ENCODE measurements around the gene POMT2. TPM values are rescaled to one million over a fixed set of nuclear protein-coding genes. Genes with fewer than 3 reads are reported as not detected.
A peak's percentile ranks its signal among the peaks of the same experiment; 100 is the strongest.

The POMT2 gene, protein sequence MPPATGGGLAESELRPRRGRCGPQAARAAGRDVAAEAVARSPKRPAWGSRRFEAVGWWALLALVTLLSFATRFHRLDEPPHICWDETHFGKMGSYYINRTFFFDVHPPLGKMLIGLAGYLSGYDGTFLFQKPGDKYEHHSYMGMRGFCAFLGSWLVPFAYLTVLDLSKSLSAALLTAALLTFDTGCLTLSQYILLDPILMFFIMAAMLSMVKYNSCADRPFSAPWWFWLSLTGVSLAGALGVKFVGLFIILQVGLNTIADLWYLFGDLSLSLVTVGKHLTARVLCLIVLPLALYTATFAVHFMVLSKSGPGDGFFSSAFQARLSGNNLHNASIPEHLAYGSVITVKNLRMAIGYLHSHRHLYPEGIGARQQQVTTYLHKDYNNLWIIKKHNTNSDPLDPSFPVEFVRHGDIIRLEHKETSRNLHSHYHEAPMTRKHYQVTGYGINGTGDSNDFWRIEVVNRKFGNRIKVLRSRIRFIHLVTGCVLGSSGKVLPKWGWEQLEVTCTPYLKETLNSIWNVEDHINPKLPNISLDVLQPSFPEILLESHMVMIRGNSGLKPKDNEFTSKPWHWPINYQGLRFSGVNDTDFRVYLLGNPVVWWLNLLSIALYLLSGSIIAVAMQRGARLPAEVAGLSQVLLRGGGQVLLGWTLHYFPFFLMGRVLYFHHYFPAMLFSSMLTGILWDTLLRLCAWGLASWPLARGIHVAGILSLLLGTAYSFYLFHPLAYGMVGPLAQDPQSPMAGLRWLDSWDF
- 10 to 100 TPM; 11.7 to 18.2 TPM for total RNA-seq

DNA sequence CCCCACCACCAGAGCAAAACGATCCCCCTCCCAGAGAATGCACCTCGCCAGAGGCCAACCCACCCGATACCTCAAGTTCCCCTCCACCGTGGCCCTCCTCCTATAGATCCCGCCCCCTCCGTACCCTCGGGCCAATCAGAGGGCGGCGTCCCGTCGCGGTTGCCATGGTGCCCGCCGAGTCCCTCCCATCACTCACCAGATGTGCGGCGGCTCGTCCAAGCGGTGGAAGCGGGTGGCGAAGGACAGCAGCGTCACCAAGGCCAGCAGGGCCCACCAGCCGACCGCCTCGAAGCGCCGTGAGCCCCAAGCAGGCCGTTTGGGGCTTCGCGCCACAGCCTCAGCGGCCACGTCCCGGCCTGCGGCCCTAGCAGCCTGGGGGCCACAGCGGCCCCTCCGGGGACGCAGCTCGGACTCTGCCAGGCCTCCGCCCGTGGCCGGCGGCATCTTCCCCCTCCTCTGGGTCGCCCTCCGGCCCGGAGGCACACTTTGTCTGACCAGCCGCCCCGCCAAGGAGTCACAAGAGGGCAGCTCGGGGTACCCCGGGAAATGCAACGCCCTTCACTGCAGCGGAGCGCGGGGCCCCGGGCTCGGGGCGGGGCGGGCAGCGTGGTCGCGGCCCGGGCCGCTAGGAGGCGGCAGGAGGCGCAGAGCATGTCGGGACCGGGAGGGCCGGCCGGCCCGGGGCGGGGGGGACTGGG is at the start of gene POMT2:
TSS of gene POMT2 (minus strand) at position 646 of the 698 bp plus-strand sequence. CDS start at position 444, 202 bp downstream.
- peaks cover 19% of the 10 kb centered on the region for H3K4me1 Mint-ChIP-seq
- DNase-seq (peak; percentile 95), ATAC-seq (peak; percentile 53)
- ChIA-PET CTCF (interaction anchor here (0.7 to 2.2 kb wide), 5 partner anchors 14 to 441 kb away, joined by 3 to 10 read pairs (median 7); partner anchors contain the start of genes AHSA1 and SNW1), POLR2A (interaction anchor here (0.9 to 1.5 kb wide), 3 partner anchors 16 to 220 kb away, joined by 4 to 10 read pairs (median 8); partner anchors contain the start of genes SAMD15 and TMED8)
- H3K36me3 Mint-ChIP-seq (ENCODE audit: low read depth), result no peaks in the 10 kb centered on the region
- intact Hi-C loops (cut with DNase I, micrococcal nuclease), result loop anchor here (1.0 to 5.0 kb wide), 8 partner anchors 17 to 508 kb away; partner anchors contain the start of genes SNW1 (in 2 of the 2), ALKBH1 (in 1 of the 2), ANGEL1 (in 1 of the 2) and IRF2BPL (in 1 of the 2)
- H3K27me3 Mint-ChIP-seq, result no peaks in the 10 kb centered on the region
- peak within 1 kb of the TSS; percentile 92 for H3K4me3 Mint-ChIP-seq
- H3K9me3 Mint-ChIP-seq (ENCODE audit: low read depth), result no peaks in the 10 kb centered on the region
- H3K27ac Mint-ChIP-seq, result peak within 1 kb of the TSS; percentile 99

DNA sequence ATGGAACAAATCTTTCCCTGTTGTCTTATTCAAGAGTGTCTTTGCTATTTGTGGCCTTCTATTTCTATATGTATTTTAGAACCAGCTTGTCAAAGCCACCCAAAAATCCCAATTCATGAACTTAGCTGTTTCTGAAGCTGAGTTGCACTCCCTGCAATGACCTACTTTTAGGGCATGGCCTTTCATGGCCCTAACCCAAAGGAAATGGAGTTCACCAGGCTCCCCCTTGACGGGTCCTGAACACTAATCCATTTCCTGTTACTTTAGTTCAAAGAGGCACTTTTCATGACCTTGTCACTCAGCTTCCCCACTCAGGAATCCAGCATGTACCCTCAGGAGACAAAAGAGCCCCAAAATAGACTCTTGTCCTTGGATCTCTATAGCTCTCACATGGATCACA is 48.6 kb upstream of the POMT2 start:
- H3K27me3 Mint-ChIP-seq, result no peaks in the 10 kb centered on the region
- intact Hi-C loops (cut with DNase I, micrococcal nuclease), result no loop called here
- ChIA-PET CTCF (interaction anchor here (0.8 to 1.5 kb wide), 2 partner anchors 12 to 53 kb away, joined by 4 read pairs; no protein-coding TSS in a partner anchor), POLR2A (interaction anchor here (0.6 kb wide), 1 partner anchor 16 kb away, joined by 5 read pairs; no protein-coding TSS in a partner anchor)
- no peak overlapping the region for H3K4me3 Mint-ChIP-seq
- peaks cover 4% of the 10 kb centered on the region for H3K9me3 Mint-ChIP-seq (ENCODE audit: low read depth)
- peaks cover 36% of the 10 kb centered on the region for H3K4me1 Mint-ChIP-seq
- H3K36me3 Mint-ChIP-seq (ENCODE audit: low read depth), result peaks cover 17% of the 10 kb centered on the region
- no peak for ATAC-seq
- H3K27ac Mint-ChIP-seq, result no peak overlapping the region
- DNase-seq, result no peak

DNA sequence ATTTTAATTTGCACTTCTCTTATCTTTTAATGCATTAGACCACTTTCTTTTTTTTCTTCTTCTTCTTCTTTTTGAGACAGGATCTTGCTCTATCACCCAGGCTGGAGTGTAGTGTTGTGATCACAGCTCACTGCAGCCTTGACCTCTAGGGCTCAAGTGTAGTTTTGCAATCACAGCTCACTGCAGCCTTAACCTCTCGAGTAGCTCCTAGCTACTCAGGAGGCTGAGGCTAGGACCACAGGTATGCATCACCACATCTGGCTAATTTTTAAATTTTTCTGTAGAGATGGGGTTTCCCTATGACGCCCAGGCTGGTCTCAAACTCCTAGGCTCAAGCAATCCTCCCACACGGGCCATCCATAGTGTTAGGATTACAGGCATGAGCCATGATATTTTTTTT is 43.5 kb upstream of the POMT2 start:
- Mint-ChIP-seq H3K4me1 (peaks cover 8% of the 10 kb centered on the region), H3K36me3 (ENCODE audit: low read depth) (peaks cover 3% of the 10 kb centered on the region), H3K9me3 (ENCODE audit: low read depth) (no peaks in the 10 kb centered on the region), H3K27ac (no peak overlapping the region), H3K27me3 (no peaks in the 10 kb centered on the region), H3K4me3 (no peak overlapping the region)
- CTCF ChIA-PET, result interaction anchor here (0.6 kb wide), 1 partner anchor 159 kb away, joined by 3 read pairs; no protein-coding TSS in a partner anchor
- DNase-seq, result no peak
- intact Hi-C loops (cut with DNase I, micrococcal nuclease), result no loop called here
- POLR2A ChIA-PET, result no interaction called here
- ATAC-seq, result no peak

DNA sequence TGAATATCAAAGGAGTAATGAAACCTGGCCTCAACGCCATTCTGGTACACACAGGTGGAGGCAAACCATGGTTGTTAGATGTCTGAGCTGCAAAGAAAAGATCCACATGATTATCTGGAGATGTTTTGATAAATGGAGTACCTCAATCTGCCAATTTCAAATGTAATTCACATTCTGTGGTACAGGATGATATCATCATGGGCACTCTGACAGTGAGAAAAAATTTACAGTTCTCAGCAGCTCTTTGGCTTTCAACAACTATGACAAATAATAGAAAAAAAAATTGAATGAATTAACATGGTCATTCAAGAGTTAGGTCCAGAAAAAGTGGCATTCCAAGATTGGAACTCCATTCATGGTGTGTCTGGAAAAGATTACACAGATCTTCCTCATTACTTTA is 38.9 kb upstream of the POMT2 start:
- Mint-ChIP-seq H3K27me3 (no peaks in the 10 kb centered on the region), H3K36me3 (ENCODE audit: low read depth) (peaks cover 1% of the 10 kb centered on the region)
- intact Hi-C loops (cut with DNase I, micrococcal nuclease), result no loop called here

DNA sequence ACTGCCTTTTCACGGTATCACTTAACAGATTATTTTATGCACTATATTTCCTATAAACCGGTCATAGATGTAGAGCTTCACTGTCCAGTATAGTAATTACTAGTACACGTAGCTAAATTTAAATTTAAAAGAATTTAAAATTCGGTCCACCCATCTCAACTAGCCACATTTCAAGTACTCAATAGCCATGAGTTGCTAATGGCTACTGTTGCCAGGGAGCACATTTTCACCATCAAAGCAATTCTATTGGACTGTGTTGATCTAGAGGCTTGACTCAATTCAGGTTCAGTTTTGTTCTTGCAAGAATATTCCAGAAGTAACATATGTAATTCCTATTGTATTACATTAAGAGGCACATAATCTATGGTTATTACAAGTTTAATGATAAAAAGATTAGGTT is 36.2 kb upstream of the POMT2 start:
- intact Hi-C loops (cut with DNase I, micrococcal nuclease), result no loop called here
- Mint-ChIP-seq H3K9me3 (ENCODE audit: low read depth) (no peaks in the 10 kb centered on the region), H3K27ac (no peak overlapping the region), H3K4me1 (peaks cover 7% of the 10 kb centered on the region), H3K36me3 (ENCODE audit: low read depth) (peaks cover 1% of the 10 kb centered on the region), H3K27me3 (no peaks in the 10 kb centered on the region), H3K4me3 (no peak overlapping the region)
- ATAC-seq (no peak), DNase-seq (no peak)
- CTCF ChIA-PET, result interaction anchor here (0.6 to 1.6 kb wide), 5 partner anchors 12 to 1160 kb away, joined by 3 to 4 read pairs (median 3); no protein-coding TSS in a partner anchor
- POLR2A ChIA-PET, result no interaction called here

More for the DNA sequence above, 38.9 kb upstream of the POMT2 start:
- Mint-ChIP-seq H3K4me1 (peaks cover 12% of the 10 kb centered on the region), H3K4me3 (no peak overlapping the region), H3K9me3 (ENCODE audit: low read depth) (no peaks in the 10 kb centered on the region), H3K27ac (no peak overlapping the region)
- ChIA-PET CTCF (no interaction called here), POLR2A (no interaction called here)
- ATAC-seq (no peak), DNase-seq (no peak)

DNA sequence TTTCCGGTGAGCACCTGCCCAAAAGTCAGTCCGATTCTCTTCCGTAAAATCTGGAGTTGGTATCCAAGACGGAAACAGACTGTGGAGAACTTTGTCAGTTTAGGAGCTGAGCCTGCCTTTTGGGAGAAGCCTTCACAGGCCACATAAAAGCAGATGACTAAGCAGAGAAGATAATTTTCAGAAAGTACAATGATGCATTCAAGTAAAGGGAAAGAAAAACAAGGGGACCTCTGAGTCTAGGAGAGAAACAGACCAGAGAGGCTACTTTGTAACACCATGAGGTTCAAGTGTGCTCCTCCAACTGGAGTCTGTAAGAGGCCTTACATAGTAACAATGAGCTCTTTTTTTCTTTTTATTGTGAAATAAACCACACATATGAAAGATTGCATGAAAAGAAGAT is 35.1 kb upstream of the POMT2 start:
- H3K4me3 Mint-ChIP-seq, result no peak overlapping the region
- no peaks in the 10 kb centered on the region for H3K9me3 Mint-ChIP-seq (ENCODE audit: low read depth)
- ATAC-seq (no peak), DNase-seq (no peak)
- ChIA-PET POLR2A (no interaction called here), CTCF (interaction anchor here (0.7 kb wide), 1 partner anchor 40 kb away, joined by 4 read pairs; no protein-coding TSS in a partner anchor)
- H3K36me3 Mint-ChIP-seq (ENCODE audit: low read depth), result peaks cover 1% of the 10 kb centered on the region
- no peak overlapping the region for H3K27ac Mint-ChIP-seq
- H3K27me3 Mint-ChIP-seq, result no peaks in the 10 kb centered on the region
- peaks cover 5% of the 10 kb centered on the region for H3K4me1 Mint-ChIP-seq
- intact Hi-C loops (cut with DNase I, micrococcal nuclease), result no loop called here

DNA sequence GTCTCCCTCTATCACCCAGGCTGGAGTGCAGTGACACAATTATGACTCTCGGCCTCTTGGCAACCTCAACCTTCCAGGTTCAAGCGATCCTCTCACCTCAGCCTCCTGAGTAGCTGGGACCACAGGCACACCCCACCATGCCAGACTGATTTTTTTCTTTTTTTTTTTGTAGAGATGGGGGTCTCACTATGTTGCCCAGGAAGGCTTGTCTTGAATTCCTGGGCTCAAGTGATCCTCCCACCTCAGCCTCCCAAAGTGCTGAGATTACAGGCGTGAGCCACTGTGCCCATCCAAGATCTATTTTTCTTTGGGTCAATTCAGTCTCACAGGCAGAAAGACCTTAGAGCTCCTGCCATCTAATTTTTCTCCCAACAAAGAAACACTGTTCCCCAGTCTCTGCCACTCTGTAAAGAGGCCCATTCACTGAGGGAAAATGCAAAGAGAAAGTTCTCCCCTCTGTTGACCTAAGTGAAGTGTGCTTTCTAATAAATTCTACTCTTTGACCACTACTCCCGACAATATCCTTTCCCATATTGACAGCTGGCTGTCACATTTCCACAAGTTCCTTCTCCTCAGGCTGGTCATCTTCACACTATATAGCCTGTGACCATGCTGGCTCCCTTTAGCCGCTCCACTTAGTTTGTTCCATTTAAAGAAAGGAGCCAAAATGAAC is 32.9 kb upstream of the POMT2 start:
- Mint-ChIP-seq H3K27me3 (no peaks in the 10 kb centered on the region), H3K36me3 (ENCODE audit: low read depth) (peaks cover 10% of the 10 kb centered on the region), H3K4me1 (peaks cover 5% of the 10 kb centered on the region), H3K9me3 (ENCODE audit: low read depth) (no peaks in the 10 kb centered on the region), H3K27ac (no peak overlapping the region), H3K4me3 (no peak overlapping the region)
- intact Hi-C loops (cut with DNase I, micrococcal nuclease), result no loop called here
- ChIA-PET POLR2A (no interaction called here), CTCF (interaction anchor here (1.0 to 1.2 kb wide), 2 partner anchors 23 to 212 kb away, joined by 3 read pairs; partner anchors contain the start of genes SAMD15, TMED8 and ZDHHC22)
- DNase-seq (no peak), ATAC-seq (no peak)

DNA sequence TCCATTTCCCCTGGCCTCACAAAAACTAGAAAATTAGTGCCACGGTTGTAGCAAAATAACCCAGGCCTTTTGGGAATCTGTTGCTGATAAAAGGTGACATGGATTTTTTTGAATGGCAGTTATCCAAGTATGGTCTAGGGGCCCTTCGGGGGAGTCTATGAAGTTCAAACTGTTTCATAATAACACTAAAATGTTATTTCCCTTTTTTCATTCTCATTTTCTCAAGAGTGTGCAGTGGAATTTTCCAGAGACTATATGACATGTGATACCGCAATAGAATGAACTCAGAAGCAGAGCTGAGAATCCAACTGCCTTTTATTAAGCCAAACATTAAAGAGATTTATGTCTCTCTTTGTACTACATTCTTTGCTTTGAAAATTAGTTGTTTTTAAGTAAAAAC is 27.1 kb upstream of the POMT2 start:
- CTCF ChIA-PET, result interaction anchor here (0.6 kb wide), 1 partner anchor 307 kb away, joined by 3 read pairs; no protein-coding TSS in a partner anchor
- Mint-ChIP-seq H3K4me1 (no peaks in the 10 kb centered on the region), H3K27me3 (no peaks in the 10 kb centered on the region), H3K27ac (no peak overlapping the region), H3K9me3 (ENCODE audit: low read depth) (no peaks in the 10 kb centered on the region), H3K4me3 (no peak overlapping the region), H3K36me3 (ENCODE audit: low read depth) (peaks cover 15% of the 10 kb centered on the region)
- POLR2A ChIA-PET, result no interaction called here
- ATAC-seq, result no peak
- intact Hi-C loops (cut with DNase I, micrococcal nuclease), result no loop called here
- no peak for DNase-seq

DNA sequence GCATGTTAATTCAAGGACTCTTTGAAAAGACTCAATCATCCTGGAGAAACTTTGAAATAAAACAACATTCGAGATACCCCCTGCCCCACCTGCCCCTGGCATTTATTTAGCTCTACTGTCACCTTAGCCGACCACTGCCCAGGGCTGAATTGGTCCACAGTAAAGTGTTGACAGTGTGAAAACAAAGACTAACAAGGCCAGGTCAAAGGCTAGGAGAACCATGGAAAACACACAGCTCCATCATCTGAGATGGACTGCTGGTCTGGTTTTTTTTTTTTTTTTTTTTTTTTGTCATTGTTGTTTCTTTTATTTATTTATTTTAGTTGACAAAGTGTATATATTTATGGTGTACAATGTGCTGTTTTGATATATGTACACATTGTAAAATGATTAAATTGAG is 25.8 kb upstream of the POMT2 start:
- H3K4me3 Mint-ChIP-seq, result no peak overlapping the region
- ChIA-PET POLR2A (no interaction called here), CTCF (no interaction called here)
- no peak for ATAC-seq
- no peaks in the 10 kb centered on the region for H3K4me1 Mint-ChIP-seq
- H3K27me3 Mint-ChIP-seq, result no peaks in the 10 kb centered on the region
- no peak for DNase-seq
- H3K9me3 Mint-ChIP-seq (ENCODE audit: low read depth), result no peaks in the 10 kb centered on the region
- peaks cover 25% of the 10 kb centered on the region for H3K36me3 Mint-ChIP-seq (ENCODE audit: low read depth)
- no peak overlapping the region for H3K27ac Mint-ChIP-seq
- intact Hi-C loops (cut with DNase I, micrococcal nuclease), result no loop called here

DNA sequence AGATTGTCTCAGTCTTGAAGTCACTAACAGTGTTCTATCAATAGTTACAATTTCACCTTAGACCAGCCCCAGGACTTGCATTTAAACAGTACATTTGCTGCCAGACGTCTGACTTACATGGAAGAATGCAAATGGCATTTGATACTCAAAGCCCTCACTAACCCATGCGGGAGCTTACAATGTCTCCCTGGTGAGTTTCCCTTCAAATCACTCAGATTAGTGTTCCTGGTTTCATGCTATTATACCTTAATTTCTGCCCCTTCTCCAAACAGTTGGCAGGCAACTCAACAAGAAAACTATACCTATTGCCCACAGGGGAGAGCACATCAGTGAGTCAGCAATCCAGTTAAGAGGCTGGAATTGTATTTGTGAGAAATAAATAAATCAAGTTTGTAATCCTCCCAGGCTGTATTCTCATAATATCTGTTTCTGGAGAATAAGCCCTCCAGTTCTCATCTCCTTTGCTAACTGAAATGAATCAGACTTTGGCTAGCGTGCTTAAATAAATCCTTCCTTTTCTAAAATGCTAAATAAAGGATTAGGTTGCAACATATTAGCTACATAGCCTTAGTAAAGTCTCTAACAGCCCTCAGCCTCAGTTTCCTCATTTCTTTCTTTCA is 23.8 kb upstream of the POMT2 start:
- Mint-ChIP-seq H3K9me3 (ENCODE audit: low read depth) (no peaks in the 10 kb centered on the region), H3K27me3 (no peaks in the 10 kb centered on the region), H3K4me1 (no peaks in the 10 kb centered on the region), H3K36me3 (ENCODE audit: low read depth) (peaks cover 27% of the 10 kb centered on the region), H3K27ac (no peak overlapping the region), H3K4me3 (no peak overlapping the region)
- ChIA-PET CTCF (interaction anchor here (1.1 kb wide), 1 partner anchor 218 kb away, joined by 5 read pairs; no protein-coding TSS in a partner anchor), POLR2A (no interaction called here)
- DNase-seq (no peak), ATAC-seq (no peak)
- intact Hi-C loops (cut with DNase I, micrococcal nuclease), result no loop called here

All from activated CD4-positive, alpha-beta T cell treated with anti-CD3 and anti-CD28 coated beads for 36 hours (primary cell).